Stimulated activated CD4-positive, alpha-beta T cell treated with anti-CD3 and anti-CD28 coated beads, Interleukin-4, amount 100 ng/mL, for 48 hours (primary cell): ENCODE measurements around the gene GDF7.
"Not testable (repeated sequence)": the region's sequence is repeated elsewhere in the genome, so short reads cannot be mapped to it uniquely, and the experiment has no call there.

Experiments used
- DNase-seq, 2 donors: peaks; one replicate each; pipeline ENCODE4 v3.0.0-alpha.2; 2020; ENCODE audit warnings: low read depth in 2 of 2

GDF7 gene

DNA sequence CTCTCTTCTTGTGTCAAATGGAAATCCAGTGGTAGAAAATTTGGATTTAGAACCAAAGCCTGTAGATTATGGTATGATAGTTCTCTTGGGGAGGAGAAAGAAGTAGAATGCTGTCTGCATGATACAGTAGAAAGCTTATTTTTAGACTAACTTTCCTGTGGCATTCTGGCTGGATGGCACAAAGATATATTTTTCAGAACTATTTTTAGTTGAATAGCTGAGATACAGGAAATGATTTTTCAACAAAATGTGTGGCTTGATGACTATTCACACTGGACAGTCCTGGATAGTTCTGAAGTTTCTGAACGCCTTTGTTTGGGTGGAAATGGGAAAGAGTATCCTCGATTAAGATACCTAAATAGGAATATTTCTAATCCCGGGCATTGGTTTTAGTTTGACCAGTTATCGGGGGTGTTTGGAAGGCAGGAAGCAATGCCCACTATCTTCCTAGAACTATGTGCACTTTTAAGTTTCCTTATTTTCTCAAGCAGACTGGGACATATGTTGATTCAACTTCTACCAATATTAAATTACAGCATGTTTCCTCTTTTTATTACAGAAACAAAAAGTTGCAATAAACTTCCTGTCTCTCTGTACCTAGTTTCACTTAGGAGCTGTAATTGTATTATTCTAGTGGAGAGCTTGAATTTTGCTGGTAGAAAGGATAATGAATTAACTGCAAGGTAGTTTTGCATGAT, 32.1 kb downstream of the GDF7 start:
- no peak for DNase-seq

DNA sequence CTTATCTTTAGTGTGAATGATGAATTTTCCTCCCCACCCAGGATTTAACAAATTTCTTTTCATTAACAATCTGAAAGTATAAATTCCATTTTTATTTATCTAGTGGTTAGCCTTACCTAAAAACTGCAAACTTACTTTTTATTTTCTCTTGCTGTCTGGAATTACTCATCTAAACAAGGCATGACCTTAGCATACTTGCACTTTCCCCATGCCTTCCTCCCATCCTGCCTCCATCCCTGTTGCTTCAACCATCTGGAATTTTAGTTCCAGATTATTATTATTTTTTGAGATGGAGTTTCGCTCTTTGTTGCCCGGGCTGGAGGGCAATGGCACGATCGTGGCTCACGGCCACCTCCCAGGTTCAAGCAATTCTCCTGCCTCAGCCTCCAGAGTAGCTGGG, 35.6 kb downstream of the GDF7 start:
- DNase-seq: no peak

DNA sequence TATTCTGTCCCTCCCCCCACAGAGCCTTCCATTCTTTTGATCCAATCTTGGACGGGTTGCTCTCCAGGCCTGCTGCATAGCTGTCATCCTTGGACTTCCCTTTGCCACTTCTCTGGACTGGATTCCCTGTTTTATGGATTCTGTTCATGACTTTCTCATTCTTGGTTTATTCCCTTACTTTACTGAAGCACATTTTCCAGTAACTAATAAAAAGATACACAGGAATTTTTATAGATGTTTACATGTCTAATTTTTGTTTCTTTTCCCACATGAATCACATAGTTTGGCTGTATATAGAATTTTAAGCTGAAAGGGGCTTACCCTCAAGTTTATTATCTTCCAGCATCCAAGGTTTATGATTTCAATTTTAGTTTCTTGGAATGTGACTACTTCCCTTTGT, 37.9 kb downstream of the GDF7 start:
- DNase-seq: no peak

DNA sequence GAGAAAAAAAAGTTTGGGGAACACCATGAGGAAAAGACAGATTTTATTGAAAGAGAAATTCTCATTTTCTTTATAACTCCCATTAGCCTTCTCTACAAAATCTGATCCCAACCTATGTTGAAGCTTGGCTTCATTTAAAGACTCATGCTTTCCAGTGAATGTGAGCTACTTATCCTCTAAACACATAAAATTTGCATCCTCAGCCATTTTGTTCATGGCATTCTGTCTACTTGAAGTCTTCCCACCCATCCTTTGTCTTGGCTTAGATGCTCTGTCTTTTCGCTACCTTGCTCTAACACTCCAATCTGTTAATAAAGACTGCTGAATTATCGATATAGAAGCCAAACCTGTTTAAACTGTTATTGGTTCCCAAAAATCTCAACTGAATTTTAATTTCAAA, 39.3 kb downstream of the GDF7 start:
- no peak for DNase-seq

DNA sequence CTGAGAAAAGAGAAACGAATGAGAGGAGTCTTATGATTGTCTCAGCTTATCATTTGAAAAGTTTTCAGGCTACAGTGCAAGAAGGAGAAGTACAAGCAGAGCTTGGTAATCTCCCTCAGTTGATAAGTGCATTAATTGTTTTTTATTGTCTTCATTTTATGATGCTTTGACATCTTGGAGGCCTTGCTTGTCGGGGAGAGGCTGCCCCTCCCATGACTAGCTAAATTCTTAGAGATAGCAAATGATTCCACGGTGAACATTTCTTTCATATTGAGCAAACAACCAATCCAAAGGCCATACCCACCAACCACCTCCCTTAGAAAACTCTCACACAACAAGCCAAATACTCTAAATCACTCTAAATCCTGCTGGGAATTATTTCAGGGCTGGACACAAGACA, 39.8 kb downstream of the GDF7 start:
- DNase-seq: no peak

DNA sequence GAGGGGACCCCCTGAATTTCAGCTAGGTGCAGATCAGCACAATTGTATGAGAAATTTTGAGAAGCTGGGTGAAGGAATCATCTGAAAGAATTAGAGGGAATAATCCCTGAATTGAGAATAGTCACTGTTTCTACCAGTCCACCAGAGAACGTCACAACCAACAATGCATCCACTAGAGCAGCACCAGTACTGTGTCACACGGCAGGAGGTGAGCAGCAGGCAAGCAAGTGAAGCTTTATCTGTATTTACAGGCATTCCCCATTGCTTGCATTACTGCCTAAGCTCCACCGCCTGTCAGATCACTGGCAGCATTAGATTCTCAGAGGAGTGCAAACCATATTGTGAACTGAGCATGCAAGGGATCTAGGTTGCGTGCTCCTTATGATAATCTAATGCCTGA, 40.7 kb downstream of the GDF7 start:
- DNase-seq: no peak

DNA sequence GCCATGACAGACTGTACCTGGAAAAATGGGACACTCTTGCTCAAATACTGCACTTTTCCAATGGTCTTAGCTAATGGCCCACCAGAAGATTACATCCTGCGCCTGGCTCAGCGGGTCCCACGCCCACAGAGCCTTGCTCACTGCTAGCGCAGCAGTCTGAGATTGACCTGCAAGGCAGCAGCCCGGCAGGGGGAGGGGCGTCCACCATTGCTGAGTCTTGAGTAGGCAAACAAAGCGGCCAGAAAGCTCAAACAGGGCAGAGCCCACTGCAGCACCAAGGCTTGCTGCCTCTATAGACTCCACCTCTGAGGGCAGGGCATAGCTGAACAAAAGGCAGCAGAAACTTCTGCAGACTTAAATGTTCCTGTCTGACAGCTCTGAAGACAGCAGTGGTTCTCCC, 44.7 kb downstream of the GDF7 start:
- DNase-seq: not testable (repeated sequence)

DNA sequence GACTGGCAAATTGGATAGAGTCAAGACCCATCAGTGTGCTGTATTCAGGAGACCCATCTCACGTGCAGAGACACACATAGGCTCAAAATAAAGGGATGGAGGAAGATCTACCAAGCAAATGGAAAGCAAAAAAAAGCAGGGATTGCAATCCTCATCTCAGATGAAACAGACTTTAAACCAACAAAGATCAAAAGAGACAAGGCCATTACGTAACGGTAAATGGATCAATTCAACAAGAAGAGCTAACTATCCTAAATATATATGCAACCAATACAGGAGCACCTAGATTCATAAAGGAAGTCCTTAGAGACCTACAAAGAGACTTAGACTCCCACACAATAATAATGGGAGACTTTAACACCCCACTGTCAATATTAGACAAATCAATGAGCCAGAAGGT, 46.6 kb downstream of the GDF7 start:
- DNase-seq: not testable (repeated sequence)

DNA sequence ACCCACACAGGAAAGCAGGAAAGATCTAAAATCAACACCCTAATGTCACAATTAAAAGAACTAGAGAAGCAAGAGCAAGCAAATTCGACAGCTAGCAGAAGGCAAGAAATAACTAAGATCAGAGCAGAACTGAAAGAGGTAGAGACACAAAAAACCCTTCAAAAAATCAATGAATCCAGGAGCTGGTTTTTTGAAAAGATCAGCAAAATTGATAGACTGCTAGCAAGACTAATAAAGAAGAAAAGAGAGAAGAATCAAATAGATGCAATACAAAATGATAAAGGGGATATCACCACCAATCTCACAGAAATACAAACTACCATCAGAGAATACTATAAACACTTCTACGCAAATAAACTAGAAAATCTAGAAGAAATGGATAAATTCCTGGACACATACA, 47.5 kb downstream of the GDF7 start:
- not testable (repeated sequence) for DNase-seq

DNA sequence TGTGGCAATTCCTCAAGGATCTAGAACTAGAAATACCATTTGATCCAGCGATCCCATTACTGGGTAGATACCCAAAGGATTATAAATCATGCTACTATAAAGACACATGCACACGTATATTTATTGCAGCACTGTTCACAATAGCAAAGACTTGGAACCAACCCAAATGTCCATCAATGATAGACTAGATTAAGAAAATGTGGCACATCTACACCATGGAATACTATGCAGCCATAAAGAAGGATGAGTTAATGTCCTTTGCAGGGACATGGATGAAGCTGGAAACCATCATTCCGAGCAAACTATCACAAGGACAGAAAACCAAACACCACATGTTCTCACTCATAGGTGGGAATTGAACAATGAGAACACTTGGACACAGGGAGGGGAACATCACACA, 49.2 kb downstream of the GDF7 start:
- not testable (repeated sequence) for DNase-seq

DNA sequence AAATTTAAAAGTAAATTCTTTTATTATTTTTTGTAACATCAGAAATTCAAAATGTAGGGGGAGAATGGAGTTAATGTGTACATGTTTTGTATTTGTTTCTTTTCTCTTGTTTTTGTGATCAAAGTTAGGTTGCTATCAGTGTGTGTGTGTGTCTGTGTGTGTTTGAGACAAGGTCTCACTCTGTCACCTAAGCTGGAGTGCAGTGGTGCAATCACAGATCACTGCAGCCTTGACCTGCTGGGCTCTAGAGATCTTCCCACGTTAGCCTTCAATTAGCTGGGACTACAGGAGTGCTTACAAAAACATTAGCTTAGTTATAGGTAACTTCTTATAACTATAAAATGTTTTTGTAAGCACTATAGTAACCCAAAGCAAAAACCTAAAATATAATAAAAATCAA, 50.7 kb downstream of the GDF7 start:
- no peak for DNase-seq

DNA sequence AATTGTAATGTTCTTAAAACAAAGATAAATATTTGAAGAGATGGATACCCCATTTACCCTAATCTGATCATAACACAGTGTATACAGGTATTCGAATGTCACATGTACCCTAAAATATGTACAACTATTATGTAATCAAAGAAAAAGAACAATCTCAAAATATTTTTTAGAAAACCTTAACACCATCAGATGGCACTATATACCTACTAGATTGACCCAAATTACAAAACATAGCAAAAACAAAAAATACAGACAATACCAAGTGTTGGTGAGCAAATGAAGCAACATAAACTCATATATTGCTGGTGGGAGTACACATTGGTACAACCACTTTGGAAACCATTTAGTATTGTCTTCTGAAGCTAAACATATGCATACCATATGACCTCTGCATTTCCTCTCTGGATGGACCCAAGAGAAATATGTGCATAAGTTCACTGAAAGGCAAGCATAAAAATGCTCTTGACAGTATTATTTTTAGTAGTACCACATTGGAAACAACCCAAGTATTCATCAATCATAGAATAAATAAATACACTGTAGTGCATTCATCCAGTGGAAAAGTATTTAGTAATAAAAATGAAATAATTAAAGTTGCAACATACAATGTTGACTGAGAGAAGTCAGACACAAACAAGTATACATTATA, 55.8 kb downstream of the GDF7 start:
- DNase-seq: no peak

DNA sequence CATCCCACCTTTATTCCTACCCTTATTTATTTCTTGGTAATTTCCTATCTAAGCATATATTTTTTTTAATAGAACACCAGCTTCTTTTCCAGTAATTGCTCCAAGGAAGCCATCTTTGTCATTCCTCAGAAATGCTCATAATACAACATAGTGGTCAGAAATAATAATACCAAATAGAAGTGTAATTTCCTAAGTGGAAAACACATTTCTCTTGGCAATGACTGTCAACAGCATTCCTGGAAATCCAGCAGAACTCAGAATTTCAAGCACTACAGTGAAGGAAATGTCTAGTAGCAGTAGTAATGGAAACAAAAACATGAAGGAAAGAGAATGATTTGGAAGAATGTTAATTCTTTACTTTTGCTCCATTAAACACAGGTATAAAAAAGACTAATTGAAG, 56.6 kb downstream of the GDF7 start:
- DNase-seq: no peak

DNA sequence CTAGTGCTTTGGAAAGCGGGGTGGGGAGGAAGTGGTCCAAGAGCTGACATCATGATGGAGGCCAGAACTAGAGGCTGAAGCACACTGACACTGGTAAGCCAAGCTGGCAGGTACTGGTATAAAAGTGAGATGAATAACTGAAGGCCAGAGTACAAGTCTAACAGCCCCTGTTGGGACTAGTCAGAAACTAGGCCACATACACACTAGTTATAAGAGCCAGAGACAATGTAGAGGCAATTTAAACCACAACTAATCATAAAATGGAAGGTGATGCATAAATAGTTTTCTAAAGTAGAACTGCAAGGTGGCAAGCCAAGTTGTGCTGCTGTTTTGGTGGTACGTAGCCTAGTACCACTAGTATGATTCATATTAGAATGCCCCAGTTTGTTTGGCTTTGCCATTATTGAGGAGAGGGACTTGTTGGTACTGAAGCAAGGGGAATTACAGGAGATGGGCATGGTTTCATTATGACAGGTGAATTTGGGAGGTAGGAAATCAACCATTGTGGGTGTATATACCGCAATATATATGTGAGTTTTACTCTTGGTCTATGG, 57.6 kb downstream of the GDF7 start:
- DNase-seq: no peak

DNA sequence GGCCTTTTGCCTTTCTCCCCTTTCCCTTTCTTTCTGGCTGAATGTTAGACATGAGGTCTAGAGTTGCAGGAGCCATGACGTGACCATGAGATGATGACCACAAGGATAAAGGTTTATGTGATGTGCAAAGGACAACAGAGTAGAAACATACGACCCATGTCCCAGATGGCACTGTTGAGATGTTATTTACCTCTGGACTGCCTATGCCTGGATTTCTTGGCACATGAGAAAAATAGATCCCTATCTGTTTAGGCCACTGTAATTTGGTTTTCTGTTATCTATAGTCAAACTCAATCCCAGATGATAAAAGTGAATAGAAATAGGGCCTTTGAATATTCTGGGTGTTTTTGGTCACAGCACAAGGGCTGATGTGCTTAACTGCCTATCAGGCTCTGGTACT, 58.8 kb downstream of the GDF7 start:
- DNase-seq: no peak

DNA sequence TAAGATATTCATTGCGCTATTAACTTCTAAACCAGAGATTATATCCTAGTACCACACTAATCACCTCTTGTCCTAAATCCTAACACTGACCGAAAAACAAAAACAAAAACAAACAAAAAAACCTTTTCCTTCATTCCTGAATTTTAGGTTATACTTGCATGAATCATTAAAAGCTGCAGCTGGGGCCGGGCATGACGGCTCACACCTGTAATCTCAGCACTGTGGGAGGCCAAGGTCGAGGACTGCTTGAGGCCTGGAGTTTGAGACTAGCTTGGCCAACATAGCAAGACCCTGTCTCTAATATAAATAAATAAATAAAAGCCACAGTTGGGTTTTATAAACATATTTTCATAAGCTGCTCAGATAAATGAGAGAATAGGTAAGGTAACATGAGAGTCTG, 60.0 kb downstream of the GDF7 start:
- no peak for DNase-seq

DNA sequence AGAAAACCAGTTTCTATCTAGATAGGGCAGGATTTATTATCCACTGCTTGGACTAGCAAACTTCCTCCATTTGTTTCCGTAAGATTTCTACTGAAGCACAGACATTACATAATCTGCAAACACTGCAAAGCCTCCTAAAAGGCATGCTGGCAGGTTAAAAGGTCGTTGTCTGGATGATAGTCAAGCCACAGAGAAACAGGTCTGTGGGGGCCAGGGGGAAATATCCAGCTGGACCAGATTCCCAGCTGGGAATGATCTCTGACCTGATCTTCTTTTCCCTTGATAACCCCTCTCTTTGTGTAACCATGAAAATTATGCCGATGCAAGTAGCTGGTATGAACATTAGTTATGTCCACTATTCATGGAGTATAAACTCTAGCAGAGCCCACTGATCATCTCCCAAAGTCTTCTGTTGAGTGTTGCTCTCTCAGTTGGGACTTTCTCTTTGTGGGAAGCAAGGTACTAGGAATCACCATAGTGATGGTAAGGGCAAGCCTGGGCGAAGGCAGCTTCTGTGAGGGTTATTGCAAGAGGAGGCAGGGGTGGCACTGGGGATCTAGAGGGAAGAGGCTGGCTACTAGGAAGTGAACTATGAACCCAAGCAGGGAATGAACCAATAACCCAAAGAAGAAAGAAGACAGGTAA, 61.3 kb downstream of the GDF7 start:
- no peak for DNase-seq
